ENCODE results near the gene SH3GLB2.

- no peak for TF ChIP-seq POLR2A (IDR thresholded peaks at IDR 0.05)
- TF ChIP-seq CTCF (IDR thresholded peaks at IDR 0.05), result no peak
- TF ChIP-seq POLR2AphosphoS5 (IDR thresholded peaks at IDR 0.05), result no peak
These were observed 24.9 kb upstream of the SH3GLB2 start for GRCh38 chr9:129053020-129053419.
